GM18526 (cell line): ENCODE results near the gene ABHD2.

Source experiments
- POLR2A ChIP-seq: IDR thresholded peaks from 3 replicates; pipeline ENCODE4 v1.6.1; 2011; ENCODE audit not compliant: insufficient read length; ENCODE audit errors: extremely low read depth

ABHD2 gene

DNA sequence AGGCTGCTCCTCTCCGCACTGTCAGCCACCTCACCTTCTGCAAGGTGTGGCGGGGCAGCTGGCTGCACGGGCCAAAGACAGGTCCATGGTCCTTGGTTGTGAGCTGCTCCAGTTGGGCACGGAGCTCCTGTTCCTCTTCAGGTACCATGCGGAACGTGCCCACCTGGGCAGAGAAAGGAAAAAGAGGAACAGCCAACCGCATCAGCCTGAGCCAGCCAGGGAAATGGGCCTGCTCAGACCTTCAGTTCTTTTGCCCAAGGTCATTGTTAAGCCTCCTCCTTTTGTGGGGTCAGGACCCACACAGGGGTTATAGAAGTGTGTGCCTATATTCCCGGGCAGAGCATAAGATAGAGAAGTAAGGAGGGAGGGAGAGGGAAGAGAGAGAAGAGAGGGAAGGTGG is 130.3 kb downstream of the ABHD2 start:
- TF ChIP-seq POLR2A: no peak

DNA sequence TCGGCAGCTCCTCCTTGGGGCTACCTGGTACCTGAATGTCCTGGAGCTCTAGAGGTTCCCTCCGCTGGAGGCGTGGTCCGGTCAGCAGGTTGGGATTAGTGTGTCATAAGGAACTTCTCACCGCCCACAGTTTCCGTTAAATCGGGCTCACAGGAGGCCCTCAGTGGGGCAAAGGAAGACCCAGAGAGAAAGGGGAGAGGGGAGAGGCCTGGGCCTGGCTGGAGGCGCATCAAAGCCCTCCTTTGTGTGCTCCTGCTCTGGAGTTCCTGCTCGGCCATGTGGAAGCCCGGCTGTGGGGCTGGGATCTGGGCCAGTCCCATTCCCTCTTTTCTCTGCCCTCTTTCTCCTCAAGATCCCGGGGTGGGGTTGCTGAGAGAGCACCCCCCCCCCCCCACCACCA is 133.3 kb downstream of the ABHD2 start, which contains the start of gene RLBP1:
Gene RLBP1 (minus strand): TSS at position 37 of the 400 bp plus-strand sequence. CDS start 2,604 bp downstream, outside the sequence.
- no peak for TF ChIP-seq POLR2A

DNA sequence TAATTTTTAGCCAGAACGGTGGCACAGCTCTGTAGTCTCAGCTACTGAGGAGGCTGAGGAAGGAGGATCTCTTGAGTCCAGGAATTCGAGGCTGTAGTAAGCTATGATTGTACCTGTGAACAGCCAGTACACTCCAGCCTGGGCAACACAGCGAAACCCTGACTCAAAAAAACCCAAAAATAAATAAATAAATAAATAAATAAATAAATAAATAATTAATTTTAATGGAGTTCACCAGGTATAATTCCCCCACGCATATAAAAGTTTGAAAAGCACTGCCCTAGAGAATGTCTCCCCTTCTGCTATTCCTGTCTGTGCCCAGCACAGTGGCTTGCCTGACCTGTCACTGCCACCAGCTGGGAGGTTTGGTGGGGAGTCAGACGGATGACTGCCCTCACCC is 137.3 kb downstream of the ABHD2 start:
- TF ChIP-seq POLR2A: no peak

DNA sequence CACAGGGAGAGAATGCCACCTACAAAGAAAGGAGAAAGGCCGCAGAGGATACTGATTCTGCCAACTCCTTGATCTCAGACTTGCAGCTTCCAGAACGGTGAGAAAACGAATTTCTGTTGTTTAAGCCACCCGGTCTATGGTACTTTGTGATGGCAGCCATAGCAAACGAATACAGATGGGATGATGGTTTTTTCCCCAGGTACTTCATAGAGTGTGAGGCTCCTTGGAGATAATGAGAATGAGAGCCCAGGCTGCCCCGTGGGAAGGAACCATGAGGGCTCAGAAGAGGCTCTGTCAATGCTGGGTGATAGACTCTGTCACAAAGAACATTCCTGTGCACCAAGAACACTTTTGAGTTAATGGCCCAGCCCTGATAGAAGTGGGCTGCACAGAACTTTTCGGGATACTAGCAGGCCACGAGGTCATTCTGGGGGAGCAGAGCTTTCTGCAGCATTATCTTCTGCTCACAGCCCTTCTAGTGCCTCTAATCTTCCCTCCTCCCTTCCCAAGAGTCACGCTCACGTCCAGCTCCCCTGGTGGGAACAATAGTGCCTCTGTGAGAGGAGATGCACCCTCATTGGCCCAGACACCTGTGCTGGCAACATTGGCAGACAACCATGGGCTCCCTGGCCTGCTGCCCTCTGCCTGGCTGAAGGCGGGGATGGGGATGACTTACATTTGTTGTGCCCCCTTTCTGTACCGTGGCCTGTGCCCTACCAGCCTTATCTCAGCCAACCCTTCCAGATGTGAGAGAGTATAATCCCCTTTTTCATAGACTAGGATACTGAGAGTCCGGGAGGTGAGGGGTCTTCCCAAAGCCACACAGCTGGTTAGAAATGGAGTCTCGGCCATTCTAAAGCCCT is 138.3 kb downstream of the ABHD2 start:
- no peak for TF ChIP-seq POLR2A

DNA sequence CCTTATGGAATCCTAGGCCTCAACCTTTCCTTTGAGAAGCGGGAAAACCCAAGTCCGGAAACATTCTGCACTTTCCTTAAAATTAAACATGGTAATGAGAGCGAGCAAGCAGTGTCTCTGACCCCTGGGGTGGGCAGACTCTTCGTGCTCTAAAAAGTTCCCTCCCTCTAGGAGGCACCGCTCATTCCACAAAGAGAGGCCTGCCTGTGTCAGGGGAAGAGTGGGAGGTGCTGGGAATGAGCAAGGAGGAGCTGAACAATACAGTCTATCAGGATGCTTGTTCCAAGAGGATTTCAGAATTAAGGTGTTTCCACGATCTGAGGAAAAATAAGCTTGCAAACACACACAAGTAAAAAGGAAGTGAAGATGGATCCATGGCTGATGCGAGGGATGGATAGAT is 139.2 kb downstream of the ABHD2 start:
- no peak for TF ChIP-seq POLR2A

DNA sequence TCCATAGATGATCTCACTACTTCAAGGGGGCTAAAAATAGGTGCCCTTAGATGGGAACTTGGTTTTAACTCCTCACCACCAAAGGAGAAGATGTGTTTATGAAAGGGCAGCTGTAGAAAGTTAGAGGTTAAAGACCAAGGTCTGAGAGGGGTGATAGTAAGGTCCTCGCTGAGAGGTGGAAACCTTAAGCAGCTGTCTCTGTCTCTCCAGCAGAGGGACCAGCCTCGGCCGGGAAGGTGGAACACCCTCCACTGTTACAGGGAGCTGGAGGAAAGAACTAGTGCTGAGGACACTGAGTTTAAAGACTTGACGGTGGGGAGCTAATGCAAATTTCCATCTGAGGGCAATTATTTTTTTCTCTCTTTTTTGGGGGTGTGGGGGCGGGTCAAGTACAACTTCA is 142.0 kb downstream of the ABHD2 start:
- TF ChIP-seq POLR2A: no peak

DNA sequence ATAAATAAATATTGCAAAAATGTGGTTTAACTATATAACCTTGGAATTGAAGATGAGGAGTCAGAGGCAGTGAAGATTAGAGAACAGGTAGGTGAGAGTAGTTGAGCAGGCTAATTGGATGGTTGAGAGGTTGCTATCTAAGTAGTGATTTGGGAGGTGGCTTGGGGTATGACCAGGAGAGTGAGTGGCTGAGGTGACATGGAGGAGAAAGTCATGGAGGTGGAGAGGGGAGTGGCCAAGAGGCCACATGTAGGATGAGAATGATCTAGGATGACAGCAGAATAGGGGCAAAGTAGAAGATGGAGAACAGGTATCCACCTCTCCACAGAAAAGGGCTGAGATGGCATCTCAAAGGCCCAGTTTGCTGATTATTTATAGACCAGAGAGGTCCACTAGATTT is 143.6 kb downstream of the ABHD2 start:
- no peak for TF ChIP-seq POLR2A

DNA sequence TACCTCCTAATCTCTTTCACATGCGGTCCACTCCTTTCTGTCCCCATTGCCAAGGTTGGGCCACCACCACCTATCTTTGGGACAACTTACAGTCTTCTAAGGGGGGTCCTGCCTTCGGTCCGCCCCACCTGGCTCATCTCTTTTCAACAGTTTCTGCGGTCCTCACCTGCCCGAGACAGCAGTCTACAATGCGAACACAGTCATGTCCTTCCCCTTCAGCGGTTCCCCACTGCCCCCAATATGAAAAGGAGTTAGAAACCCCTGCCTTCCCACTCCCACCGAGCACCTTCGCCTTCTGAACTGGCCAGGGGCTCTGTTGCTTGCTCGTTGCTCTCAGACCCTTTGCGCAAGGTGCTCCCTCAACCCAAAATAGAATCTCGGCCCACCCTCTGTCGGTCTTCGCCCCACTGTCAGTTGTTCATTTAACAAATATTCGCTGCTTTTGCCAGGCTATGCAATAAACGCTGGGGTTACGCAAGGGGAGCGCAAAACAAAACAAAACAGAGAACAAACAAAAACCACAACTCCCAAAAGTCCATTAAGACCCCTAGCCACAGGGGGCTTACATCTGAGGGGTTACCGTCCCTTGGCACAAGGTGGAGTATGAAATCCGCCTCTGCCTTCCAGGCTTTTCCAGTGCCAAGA is 154.9 kb downstream of the ABHD2 start:
- no peak for TF ChIP-seq POLR2A

DNA sequence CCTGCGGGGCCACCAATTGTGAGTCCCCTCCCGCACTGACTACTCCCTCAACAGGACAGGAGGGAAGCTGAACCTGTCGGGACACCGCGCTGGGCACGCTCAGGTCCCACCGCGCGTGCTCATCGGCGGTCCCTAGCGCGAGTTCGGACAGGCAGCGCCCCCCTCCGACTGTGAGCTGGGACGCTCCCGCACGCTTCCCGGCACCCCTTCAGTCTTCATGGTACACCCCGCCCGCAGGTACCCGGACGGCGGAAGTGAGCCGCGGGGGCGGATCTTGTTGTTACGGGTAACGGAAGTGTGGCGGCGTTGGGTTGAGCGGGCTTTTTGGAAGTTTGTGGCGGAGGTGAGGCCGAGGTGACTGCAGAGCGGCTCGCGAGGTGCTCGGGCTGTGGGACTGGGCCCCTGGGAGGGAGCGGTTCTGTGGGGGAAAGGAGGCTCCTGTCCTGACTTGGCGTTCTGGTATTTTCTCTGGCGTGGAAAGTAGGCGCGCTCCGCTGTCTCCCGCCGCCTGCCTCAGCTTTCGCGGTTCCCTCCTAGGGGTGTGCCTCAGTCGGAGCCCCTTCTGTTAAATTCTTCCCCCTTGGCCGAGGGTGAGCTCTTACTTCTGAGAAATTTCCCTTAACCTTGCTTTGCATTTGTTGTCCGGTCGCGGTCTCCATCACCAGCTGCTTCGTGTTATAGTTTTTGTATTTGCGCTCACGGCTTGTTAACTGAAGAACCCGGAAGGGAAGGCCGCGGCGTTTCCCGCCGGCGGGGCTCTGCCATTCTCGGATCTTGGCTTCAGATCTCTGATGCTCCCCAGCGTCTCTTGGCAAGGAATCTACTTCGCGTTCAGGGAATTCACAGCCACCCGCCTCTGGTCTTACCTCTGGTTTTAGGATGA is 155.7 kb downstream of the ABHD2 start, which contains the start of gene FANCI:
Gene FANCI (plus strand): TSS at position 289 of the 883 bp plus-strand sequence. CDS start 3,669 bp downstream, outside the sequence.
- TF ChIP-seq POLR2A: peak; percentile 68

DNA sequence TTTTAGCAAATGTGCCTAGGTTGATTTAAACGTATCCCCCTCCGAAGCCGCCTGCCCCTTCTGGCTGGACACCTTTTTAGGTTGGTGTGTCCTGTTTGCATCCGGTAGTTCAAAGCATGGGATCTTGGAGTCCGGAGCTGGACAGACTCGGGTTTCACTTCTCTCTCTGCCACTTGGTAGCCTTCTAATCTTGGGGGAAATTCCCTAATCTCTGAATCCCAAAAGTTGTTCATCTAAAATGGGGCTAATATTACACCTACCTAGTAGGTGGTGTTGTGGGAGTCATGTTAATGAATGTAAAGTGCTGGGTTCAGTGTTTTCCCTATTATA is 156.3 kb downstream of the ABHD2 start:
- TF ChIP-seq POLR2A: no peak

DNA sequence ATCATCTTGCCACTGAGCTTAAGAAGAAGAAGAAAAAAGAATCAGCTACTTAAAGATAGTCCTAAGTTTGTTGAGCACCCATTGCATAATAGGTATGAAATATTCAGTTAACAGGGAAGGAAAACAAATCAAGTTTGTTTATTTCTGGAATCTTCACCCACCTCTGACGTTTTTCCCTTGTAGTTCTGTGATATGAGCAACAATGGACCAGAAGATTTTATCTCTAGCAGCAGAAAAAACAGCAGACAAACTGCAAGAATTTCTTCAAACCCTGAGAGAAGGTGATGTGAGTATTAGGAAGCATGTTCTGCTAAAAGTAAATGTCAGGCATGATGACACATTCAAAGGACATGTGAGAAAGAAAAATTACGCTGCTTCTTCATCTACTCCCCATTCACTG is 159.2 kb downstream of the ABHD2 start:
- TF ChIP-seq POLR2A: no peak

DNA sequence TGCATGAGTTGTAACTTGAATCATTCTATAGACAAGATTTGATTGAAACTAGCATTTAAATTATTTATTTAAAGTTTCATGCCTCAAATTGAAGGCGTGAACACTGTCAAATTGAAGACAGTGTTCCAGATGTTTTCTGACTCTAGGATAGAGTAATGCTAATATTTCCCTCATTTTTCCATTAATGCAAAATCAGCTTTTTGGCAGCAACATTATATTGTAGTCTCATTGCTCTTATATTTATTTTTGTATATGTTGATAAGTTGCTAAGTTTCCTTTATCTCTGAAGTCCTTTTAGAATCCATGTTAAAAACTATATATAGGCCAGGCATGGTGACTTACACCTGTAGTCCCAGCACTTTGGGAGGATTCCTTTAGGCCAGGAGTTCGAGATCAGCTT is 160.3 kb downstream of the ABHD2 start:
- TF ChIP-seq POLR2A: no peak
